Spleen (tissue), 7 donors: ENCODE results near the gene CTSZ.

Experiments
- POLR2A ChIP-seq, 3 donors: fragments of 450-650 bp; IDR thresholded peaks; one replicate each; pipeline ENCODE4 v1.5.1; 2017; ENCODE audit warnings: antibody characterized with exemption in 3 of 3, mild to moderate bottlenecking in 1 of 3
- TF ChIP-seq, protein P1 (sequence below), 11 experiments: fragments of 200-600 bp in 7 of 11; fragments of 450-650 bp in 4 of 11; sonication (generic) in 4 of 11; IDR thresholded peaks in 8 of 11; conservative IDR thresholded peaks in 3 of 11; 1 replicate in 7 of 11; 2 replicates in 4 of 11; pipeline versions ENCODE4 v1.4.0 to v1.8.0; 2016 to 2021; ENCODE audit warnings: antibody characterized with exemption in 11 of 11, inconsistent platforms in 4 of 11, mild to moderate bottlenecking in 1 of 11
- donor health status: DM: no; HTN: no; CAD: no; lungs with moderate emphysema.
- donor health status: DM: no; HTN: no; CAD: no.
- donor health status: DM: no; HTN: no; CAD: no.

DNA sequence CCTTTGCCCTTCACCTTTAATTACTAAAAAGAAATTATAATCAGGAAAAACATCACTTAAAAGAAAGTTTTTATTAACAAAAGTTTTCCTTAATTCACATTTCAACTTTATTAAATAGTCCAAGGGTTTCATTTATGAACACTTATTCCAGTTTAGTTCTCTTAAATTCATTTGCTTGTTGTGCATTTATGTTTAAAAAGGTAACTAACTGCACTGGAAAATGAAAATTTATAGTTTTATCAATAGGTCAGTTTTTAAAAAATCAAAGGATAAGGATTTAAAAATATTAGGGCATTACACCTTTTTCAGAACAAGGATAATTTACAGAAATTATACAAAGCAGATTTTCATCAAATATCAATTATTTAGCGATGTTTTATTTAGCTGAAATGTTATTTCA lies 26.0 kb upstream of the CTSZ start:
- TF ChIP-seq, protein P1, sequence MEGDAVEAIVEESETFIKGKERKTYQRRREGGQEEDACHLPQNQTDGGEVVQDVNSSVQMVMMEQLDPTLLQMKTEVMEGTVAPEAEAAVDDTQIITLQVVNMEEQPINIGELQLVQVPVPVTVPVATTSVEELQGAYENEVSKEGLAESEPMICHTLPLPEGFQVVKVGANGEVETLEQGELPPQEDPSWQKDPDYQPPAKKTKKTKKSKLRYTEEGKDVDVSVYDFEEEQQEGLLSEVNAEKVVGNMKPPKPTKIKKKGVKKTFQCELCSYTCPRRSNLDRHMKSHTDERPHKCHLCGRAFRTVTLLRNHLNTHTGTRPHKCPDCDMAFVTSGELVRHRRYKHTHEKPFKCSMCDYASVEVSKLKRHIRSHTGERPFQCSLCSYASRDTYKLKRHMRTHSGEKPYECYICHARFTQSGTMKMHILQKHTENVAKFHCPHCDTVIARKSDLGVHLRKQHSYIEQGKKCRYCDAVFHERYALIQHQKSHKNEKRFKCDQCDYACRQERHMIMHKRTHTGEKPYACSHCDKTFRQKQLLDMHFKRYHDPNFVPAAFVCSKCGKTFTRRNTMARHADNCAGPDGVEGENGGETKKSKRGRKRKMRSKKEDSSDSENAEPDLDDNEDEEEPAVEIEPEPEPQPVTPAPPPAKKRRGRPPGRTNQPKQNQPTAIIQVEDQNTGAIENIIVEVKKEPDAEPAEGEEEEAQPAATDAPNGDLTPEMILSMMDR (IDR thresholded peaks at IDR 0.05 in 8 of 11, conservative IDR thresholded peaks at IDR 0.05 in 3 of 11): no peak
- TF ChIP-seq POLR2A (IDR thresholded peaks at IDR 0.05): no peak
